ENCODE measurements around the gene MTA1.

Gene MTA1

GRCh38 chr14:105421723-105422615, 2.3 kb downstream of the MTA1 start:
- in situ Hi-C loops (cut with MboI; ENCODE audit: low sequenced_read_pairs), result no loop called here

DNA sequence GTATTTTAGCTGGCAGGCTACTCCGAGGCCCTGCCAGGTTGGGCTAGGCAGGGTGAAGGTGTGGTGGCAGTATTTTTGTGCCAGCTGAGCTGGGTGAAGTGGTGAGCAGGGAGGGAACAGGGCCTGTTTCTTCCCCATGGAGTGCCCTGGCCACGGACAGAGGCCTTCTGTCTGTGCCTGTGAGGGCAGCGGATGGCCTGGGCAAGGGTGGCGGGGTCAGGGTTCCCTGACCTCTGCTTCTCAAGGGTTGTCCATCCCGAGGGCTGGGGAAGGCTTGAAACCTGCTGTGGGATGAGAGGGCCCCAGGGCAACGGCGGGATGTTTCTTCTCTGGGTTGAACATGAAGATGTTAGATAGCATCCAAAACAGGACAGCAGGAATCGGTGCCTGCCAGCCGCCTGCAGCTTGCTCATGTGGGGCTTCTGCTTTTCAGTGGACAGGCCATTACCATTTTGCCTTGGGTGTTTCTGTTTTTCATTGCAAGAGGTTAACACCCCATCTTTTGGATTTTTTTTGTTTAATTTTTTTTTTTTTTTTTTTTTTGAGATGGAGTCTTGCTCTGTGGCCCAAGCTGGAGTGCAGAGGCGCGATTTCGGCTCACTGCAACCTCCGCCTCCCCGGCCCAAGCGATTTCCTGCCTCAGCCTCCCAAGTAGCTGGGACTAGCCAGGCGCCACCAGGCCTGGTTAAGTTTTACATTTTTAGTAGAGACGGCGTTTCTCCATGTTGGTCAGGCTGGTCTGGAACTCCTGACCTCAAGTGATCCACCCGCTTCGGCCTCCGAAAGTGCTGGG, 3.3 kb downstream of the MTA1 start:
- in situ Hi-C loops (cut with MboI; ENCODE audit: low sequenced_read_pairs), result no loop called here

GRCh38 chr14:105423488-105424195, 4.0 kb downstream of the MTA1 start:
- in situ Hi-C loops (cut with MboI; ENCODE audit: low sequenced_read_pairs), result no loop called here

- in situ Hi-C loops (cut with MboI; ENCODE audit: low sequenced_read_pairs), result no loop called here
Measured at GRCh38 chr14:105424861-105425260, 5.2 kb downstream of the MTA1 start.

DNA sequence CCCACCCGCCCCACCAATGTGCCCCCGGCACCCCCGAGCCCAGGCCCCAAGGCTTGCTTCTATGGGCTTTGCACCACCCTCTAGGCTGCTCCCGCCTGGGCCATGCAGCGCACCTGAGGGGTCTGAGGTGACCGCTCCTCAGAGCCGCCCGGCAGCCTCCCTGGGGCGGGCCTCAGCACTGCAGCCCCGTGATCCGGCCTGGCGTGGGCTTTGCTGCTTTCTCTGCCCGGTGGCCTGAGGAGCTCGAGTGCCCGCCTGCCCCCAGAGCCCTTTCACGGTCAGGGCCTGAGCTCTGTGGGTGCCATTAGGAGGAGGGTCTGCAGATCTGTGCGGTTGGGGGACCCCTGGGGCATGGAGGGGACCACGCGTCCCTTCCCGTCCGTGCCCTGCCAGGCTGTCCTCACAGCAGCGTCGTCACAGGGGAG, 6.2 kb downstream of the MTA1 start:
- in situ Hi-C loops (cut with MboI; ENCODE audit: low sequenced_read_pairs), result no loop called here

GRCh38 chr14:105426416-105427130, 6.9 kb downstream of the MTA1 start:
- in situ Hi-C loops (cut with MboI; ENCODE audit: low sequenced_read_pairs), result no loop called here

DNA sequence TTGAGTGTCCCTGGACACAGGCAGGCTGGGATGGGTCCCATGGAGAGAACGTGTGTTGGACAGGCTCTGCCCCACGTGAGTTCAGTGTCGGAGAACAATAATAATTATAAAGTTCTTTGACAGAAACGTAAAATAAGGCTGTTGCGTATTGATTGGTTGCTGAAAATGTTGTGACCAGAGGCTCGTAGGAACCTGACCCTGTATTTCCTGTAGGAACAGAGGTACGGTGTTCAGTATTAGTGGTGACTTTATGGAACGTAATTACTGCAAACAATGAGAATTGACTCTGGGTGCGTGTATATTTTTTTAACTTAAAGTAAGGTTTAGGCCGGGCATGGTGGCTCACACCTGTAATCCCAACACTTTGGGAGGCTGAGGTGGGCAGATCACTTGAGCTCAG, 7.8 kb downstream of the MTA1 start:
- in situ Hi-C loops (cut with MboI; ENCODE audit: low sequenced_read_pairs), result no loop called here

DNA sequence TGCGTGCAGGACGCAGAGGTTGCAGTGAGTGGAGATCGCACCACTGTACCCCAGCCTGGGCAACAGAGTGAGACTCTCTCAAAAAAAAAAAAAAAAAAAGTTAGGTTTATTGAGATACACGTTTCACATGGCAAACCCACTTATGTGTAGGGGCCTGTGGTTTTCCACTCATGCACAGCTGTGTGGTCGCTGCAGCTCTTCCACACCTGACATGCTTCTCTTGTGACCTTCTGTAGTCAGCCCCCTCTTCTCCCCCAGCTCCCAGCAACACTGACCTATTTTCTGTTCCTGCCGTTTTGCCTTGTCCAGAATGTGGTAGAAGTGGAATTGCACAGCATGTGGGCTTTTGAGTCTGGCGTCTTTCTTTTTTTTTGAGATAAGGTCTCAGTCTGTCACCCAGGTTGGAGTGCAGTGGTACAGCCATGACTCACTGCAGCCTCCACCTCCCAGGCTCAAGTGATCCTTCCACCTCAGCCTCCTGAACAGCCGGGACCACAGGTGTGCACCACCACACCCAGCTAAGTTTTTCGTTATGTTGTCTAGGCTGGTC, 8.4 kb downstream of the MTA1 start:
- in situ Hi-C loops (cut with MboI; ENCODE audit: low sequenced_read_pairs), result no loop called here

- in situ Hi-C loops (cut with MboI; ENCODE audit: low sequenced_read_pairs), result no loop called here
Measured at GRCh38 chr14:105430042-105430441, 10.4 kb downstream of the MTA1 start.

- in situ Hi-C loops (cut with MboI; ENCODE audit: low sequenced_read_pairs), result no loop called here
Measured at GRCh38 chr14:105430565-105430964, 10.9 kb downstream of the MTA1 start.

DNA sequence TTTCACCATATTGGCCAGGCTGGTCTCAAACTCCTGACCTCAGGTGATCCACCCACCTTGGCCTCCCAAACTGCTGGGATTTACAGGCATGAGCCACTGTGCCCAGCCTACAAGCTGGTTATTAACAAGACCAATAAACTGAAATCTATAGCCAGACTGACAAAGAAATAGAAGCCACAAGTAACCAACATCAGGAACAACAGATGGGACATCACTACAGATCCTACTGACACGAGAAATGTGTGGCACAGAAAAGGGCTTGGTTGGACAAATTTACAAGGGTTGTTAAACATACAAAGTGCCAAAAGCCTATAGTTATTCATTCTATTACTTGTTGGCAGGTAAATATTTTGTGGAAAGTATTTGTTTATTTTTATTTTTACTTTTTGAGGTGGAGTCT, 11.6 kb downstream of the MTA1 start:
- in situ Hi-C loops (cut with MboI; ENCODE audit: low sequenced_read_pairs), result no loop called here

DNA sequence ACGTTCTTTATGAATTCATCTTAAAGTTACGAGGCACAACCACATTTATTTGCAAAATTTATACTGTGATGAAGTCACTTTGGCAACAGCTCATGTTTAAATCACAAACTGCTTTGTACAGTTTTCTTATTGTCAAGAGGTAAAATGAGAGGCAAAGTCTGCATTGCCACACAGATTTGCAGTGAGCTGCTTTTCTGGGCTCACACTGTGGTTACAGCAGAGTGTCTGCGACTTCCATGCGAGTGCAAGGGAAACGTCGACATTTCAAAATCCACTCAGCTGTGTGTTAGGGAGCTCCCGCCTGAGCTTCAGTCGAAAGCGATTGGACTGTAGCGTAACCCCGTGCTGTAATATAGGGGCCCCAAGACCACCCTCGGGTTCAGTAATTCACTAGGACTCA, 13.0 kb downstream of the MTA1 start:
- in situ Hi-C loops (cut with MboI; ENCODE audit: low sequenced_read_pairs), result no loop called here

- in situ Hi-C loops (cut with MboI; ENCODE audit: low sequenced_read_pairs), result no loop called here
Measured at GRCh38 chr14:105433161-105433605, 13.6 kb downstream of the MTA1 start.

- in situ Hi-C loops (cut with MboI; ENCODE audit: low sequenced_read_pairs), result no loop called here
Measured at GRCh38 chr14:105436402-105436801, 16.8 kb downstream of the MTA1 start.

DNA sequence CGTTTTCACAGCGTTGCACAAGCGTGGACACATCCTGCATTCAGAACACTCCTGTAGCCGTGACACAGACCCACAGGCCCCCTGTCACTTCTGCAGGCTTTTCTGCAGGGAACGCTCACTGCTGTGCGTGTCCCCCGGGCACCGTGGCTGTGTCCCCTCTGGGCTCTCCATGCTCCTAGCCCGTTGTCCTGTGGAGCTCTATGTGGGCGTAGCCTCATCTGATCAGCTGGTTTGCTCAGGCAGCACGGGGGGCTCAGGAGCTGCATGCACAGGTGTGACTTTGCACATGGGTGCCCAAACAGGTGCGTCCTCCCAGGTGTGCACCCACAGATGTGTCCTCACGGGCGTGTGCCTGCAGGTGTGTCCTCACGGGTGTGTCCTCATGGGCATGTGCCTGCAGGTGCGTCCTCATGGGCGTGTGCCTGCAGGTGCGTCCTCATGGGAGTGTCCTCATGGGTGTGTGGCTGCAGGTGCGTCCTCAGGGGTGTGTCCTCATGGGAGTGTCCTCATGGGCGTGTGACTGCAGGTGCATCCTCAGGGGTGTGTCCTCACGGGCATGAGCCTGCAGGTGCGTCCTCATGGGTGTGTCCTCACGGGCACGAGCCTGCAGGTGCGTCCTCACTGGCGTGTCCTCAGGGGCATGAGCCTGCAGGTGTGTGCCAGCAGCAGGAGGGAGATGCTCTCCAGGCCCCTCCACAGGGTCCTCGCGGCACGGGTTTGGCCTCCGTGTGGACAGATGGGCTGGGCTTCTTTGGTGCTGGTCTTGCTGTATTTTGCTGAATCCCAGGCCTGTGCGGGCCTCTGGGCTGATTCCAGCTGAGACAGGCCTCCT, 17.5 kb downstream of the MTA1 start:
- in situ Hi-C loops (cut with MboI; ENCODE audit: low sequenced_read_pairs), result no loop called here

DNA sequence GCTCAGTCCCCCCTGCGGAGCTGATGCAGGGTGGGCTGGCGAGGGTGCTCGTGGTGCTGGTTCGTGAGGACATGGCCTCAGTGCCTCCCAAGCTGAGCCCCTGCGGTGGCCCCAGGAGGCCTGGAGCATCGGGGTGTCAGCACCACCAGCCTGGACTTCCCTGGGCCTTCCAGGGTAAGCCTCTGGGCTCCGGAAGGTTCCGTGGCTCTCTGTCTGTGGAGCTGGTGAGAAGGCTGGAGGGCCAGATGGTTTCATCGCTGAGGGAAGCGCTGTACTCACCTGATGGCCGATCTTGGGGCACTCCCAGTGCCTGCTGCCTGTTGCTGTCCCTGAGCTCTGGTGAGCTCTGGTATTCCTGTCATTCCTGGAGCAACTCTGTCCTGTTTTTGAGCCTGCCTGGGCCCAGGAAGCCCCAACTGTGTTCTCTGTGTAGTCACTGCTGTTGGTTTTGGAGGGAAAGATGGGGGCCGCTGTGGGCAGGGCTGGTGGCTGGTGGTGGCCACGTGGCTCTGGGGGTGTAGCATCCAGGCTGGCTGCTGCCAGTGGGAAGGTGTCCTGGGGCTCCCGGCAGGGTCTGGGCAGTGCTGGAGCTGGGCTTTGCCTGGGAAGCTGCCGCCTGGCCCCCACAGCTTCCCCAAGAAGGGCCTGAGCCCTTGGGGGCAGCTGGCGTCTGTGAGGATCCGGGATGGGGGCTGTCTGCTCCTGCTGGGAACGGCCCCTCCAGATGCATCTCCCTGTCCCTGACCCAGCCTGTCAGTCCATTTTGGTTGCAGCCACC, 18.3 kb downstream of the MTA1 start:
- in situ Hi-C loops (cut with MboI; ENCODE audit: low sequenced_read_pairs), result no loop called here

DNA sequence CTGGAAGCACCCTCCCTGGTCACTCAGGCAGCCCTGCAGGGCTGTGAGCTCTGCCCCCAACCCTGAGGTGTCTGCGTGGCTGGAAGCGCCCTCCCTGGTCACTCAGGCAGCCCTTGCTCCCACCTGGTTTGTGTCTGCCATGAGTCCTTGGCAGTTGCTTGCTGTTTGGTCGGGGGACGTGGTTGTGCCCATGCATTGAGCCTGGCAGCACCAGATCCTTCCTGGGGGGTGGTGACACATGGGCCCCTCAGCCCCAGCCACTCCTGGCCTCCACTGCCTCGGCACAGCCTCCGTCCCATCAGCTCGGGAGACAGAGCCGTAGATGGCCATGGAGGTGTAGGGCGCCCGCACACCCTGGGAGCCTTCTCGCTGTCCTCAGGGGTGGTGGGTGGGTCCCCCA, 19.6 kb downstream of the MTA1 start:
- in situ Hi-C loops (cut with MboI; ENCODE audit: low sequenced_read_pairs), result no loop called here

GRCh38 chr14:105439710-105440553, 20.3 kb downstream of the MTA1 start:
- in situ Hi-C loops (cut with MboI; ENCODE audit: low sequenced_read_pairs), result no loop called here

Measured in HL-60/S4 treated with retinoic acid at 250 ng/mL for 4 days and 3 days (cell line).